ENCODE results near the gene GPR156.

GRCh38 chr3:120170223-120170622 lies 114.8 kb downstream of the GPR156 start:
- TF ChIP-seq CTCF (conservative IDR thresholded peaks at IDR 0.05 in 1 of 2, IDR thresholded peaks at IDR 0.05 in 1 of 2; ENCODE audit: extremely low read depth in 1 of 2, insufficient read depth in 1 of 2, low read depth in 1 of 2, low read length in 2 of 2) (no peak), EZH2 (IDR thresholded peaks at IDR 0.05; ENCODE audit: borderline replicate concordance, low read length) (no peak)

Measured in mammary epithelial cell (primary cell).